Type B pancreatic cell (in vitro differentiated cells): ENCODE data around the gene SIPA1L3. TPM values are rescaled to one million over a fixed set of nuclear protein-coding genes. Genes with fewer than 3 reads are reported as not detected.

ENCODE experiments used
- DNase-seq: peaks from one replicate; pipeline ENCODE4 v3.0.0; 2021; ENCODE audit warnings: mixed read lengths; ENCODE audit not compliant: unreplicated experiment; ENCODE audit errors: extremely low spot score
- H3K27ac Mint-ChIP-seq: 2 replicates; pipeline ENCODE4 v1.8.0; 2021; ENCODE audit warnings: mild to moderate bottlenecking, mixed read lengths
- H3K27me3 Mint-ChIP-seq: 2 replicates; pipeline ENCODE4 v1.8.0; 2021; ENCODE audit warnings: mixed read lengths
- H3K36me3 Mint-ChIP-seq: 2 replicates; pipeline ENCODE4 v1.8.0; 2021; ENCODE audit warnings: mixed read lengths
- H3K4me1 Mint-ChIP-seq: one replicate; pipeline ENCODE4 v1.8.0; 2021; ENCODE audit warnings: mixed read lengths; ENCODE audit not compliant: unreplicated experiment
- H3K4me3 Mint-ChIP-seq: 2 replicates; pipeline ENCODE4 v1.8.0; 2021; ENCODE audit warnings: mild to moderate bottlenecking, mixed read lengths
- H3K9me3 Mint-ChIP-seq: 2 replicates; pipeline ENCODE4 v1.8.0; 2021; ENCODE audit warnings: mixed read lengths
- total RNA-seq: library from RNA; stranded (reverse); gene quantifications from 2 replicates; pipeline ENCODE4 v1.2.1, GENCODE V29; 2021; ENCODE audit warnings: low replicate concordance
- TF ChIP-seq, protein P1 (sequence below): fragments of 200-600 bp; sonication (generic); conservative IDR thresholded peaks from 2 replicates; pipeline ENCODE4 v1.5.0; 2021; ENCODE audit warnings: antibody characterized with exemption, mild to moderate bottlenecking

The SIPA1L3 gene
- total RNA-seq, 1 donor from 2014 or later = 53.7 TPM

DNA sequence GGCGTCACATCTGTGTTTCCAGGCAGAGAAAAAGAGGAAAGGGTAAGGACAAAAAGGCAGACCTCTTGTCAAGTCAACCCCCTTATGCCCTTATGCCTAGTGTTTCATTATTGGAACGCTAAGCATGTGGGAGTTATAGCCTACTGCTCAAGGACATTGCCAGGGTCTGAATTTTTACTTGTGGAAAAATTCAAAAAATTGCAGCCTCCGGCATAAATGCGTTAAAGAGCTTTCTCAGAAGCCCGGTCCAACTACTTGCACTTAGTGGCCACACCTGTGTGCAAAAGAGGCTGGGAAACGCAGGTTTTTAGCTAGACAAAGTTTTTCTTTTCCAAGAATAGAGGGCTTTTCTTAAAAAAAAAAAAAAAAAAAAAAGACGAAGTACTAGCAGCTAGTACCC lies 177.2 kb downstream of the SIPA1L3 start:
- no peaks in the 10 kb centered on the region for H3K27me3 Mint-ChIP-seq
- no peak overlapping the region for H3K4me3 Mint-ChIP-seq
- no peak for DNase-seq
- H3K36me3 Mint-ChIP-seq = peaks cover 10% of the 10 kb centered on the region
- TF ChIP-seq, protein P1, sequence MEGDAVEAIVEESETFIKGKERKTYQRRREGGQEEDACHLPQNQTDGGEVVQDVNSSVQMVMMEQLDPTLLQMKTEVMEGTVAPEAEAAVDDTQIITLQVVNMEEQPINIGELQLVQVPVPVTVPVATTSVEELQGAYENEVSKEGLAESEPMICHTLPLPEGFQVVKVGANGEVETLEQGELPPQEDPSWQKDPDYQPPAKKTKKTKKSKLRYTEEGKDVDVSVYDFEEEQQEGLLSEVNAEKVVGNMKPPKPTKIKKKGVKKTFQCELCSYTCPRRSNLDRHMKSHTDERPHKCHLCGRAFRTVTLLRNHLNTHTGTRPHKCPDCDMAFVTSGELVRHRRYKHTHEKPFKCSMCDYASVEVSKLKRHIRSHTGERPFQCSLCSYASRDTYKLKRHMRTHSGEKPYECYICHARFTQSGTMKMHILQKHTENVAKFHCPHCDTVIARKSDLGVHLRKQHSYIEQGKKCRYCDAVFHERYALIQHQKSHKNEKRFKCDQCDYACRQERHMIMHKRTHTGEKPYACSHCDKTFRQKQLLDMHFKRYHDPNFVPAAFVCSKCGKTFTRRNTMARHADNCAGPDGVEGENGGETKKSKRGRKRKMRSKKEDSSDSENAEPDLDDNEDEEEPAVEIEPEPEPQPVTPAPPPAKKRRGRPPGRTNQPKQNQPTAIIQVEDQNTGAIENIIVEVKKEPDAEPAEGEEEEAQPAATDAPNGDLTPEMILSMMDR = no peak
- H3K4me1 Mint-ChIP-seq = peaks cover 8% of the 10 kb centered on the region
- no peaks in the 10 kb centered on the region for H3K9me3 Mint-ChIP-seq
- H3K27ac Mint-ChIP-seq = no peak overlapping the region

DNA sequence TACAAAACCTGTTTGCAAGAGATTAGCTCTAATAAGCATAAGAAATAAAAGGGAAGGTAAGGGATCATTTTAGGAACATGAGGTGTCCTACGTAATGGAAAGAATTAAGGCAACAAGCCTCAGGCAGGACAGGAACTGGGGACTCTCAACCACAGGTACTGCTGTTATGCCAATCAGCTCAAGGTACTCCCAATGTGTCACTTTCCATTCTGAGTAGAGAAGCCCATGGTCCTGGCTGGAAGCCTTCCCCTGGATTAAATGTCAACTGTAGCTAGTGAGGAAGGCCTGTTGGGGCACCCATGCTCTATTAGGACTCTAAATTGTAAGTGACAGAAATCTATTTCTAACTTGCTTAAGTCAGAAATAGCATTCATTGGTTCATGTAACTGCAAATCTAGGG lies 182.4 kb downstream of the SIPA1L3 start:
- Mint-ChIP-seq H3K36me3 (no peaks in the 10 kb centered on the region), H3K9me3 (no peaks in the 10 kb centered on the region), H3K27ac (no peak overlapping the region), H3K27me3 (no peaks in the 10 kb centered on the region), H3K4me3 (no peak overlapping the region), H3K4me1 (no peaks in the 10 kb centered on the region)
- DNase-seq = no peak
- TF ChIP-seq, protein P1 = no peak

DNA sequence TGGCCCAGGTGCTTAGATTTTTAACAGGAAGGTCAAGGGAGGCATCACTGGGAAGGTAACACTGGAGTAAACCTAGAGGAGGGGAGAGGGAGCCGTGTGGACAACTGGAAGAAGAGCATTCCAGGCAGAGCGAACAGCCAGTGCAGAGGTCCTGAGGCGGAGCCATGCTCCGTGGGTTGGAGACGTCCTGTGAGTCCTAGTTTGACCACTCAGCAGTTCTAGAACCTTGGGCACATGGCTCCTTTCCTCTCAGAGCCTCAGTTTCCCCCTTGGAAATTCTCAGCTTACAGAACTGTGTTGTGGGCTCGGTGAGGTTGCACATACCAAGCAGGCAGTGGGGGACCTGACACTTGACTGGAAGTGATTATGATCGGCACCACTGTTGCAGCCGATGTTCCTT lies 186.1 kb downstream of the SIPA1L3 start:
- Mint-ChIP-seq H3K36me3 (peaks cover 4% of the 10 kb centered on the region), H3K4me3 (no peak overlapping the region), H3K4me1 (peaks cover 5% of the 10 kb centered on the region), H3K27ac (peak overlapping the region; percentile 67), H3K27me3 (no peaks in the 10 kb centered on the region), H3K9me3 (no peaks in the 10 kb centered on the region)
- TF ChIP-seq, protein P1 = no peak
- DNase-seq = no peak

DNA sequence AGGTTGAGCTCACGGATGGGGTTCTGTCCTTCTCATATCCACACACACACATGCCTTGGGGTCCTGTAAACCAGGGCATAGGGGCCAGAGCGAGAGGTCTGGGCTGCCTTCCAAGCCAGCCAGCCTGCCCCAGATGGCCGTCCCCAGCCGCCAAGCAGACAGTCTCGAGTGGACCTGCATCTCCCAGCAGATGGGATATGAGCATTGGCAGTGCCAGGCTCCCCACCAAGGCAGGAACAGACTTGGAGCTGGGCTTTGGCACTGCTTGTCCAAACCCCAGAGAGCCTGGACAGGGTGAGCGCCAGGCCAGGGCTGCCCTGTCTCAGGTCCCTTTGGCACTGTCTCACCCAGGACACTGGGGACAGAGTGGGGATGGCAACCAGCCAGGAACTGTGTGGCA lies 186.6 kb downstream of the SIPA1L3 start:
- peaks cover 5% of the 10 kb centered on the region for H3K4me1 Mint-ChIP-seq
- H3K27ac Mint-ChIP-seq = no peak overlapping the region
- no peaks in the 10 kb centered on the region for H3K27me3 Mint-ChIP-seq
- TF ChIP-seq, protein P1 = no peak
- no peak for DNase-seq
- no peaks in the 10 kb centered on the region for H3K9me3 Mint-ChIP-seq
- peaks cover 4% of the 10 kb centered on the region for H3K36me3 Mint-ChIP-seq
- no peak overlapping the region for H3K4me3 Mint-ChIP-seq

DNA sequence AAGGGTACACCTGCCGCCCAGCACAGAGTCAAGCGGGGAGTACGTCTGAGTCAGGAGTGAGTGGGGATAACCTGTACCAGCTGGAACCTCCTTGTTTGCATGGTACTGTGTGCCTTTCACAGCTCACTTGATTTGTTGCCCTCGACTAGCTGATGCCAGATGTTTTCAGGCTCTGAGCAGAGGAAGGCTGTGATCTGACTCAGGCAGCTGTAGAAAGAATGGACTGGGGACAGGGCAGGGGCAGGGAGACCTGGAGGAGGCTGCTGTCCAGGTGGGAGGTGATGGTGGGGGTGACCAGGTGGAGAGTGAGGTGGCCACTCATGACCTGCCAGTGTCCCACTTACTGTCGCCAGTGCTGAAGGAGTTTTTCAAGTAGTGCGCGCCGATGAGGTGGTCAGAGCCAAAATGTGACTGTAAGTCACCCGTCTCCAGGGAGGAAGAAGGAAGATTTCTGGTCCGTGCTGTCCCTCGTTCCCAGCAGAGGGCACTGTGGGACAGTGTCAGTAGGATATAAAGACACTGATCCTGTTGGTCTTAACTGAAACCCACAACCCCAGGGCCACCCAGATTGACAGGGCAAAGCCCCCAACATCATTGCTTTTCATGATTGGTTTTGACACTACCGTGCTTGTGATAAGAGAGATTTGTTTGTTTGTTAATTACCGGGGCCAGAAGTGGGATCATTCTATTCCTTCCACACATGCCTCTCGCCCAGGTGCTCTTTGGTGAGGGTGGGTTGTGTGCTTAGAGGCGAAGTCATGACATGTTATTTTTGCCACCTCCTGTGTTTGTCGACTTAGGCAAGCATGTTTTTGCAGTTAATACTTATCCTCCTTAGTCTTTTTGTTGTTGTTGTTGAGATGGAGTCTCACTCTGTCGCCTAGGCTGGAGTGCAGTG lies 188.7 kb downstream of the SIPA1L3 start:
- Mint-ChIP-seq H3K4me3 (no peak overlapping the region), H3K27ac (peak overlapping the region; percentile 61), H3K9me3 (no peaks in the 10 kb centered on the region), H3K27me3 (no peaks in the 10 kb centered on the region), H3K36me3 (peaks cover 11% of the 10 kb centered on the region), H3K4me1 (peaks cover 5% of the 10 kb centered on the region)
- no peak for DNase-seq
- TF ChIP-seq, protein P1 = peak; percentile 83
